Kasumi-1 (cell line): ENCODE measurements around the gene EBF3.

Experiments
- DNase-seq, 2 experiments: peaks; one replicate each; lab custom pipeline; 2025; lab: John Stamatoyannopoulos, UW

The EBF3 gene

DNA sequence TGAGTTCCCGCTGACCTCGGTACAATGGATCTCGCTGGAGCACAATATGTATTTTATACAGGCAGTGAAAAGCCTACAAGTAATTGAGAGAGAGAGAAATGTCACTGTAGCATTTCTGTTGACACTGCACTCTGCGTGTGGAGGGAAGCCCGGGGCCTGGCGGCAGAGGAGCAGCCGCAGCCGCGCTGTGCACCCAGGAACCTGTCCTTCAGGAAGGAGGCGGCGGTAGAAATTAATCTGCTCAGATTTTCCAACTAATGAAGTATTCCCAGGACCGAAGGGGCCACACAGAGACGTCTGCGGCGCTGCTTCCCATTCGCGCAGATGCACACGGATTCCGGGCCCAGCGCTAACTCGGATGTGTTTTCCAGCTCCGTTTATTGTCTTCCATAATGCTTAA, 170.1 kb downstream of the EBF3 start:
- DNase-seq, result no peak

DNA sequence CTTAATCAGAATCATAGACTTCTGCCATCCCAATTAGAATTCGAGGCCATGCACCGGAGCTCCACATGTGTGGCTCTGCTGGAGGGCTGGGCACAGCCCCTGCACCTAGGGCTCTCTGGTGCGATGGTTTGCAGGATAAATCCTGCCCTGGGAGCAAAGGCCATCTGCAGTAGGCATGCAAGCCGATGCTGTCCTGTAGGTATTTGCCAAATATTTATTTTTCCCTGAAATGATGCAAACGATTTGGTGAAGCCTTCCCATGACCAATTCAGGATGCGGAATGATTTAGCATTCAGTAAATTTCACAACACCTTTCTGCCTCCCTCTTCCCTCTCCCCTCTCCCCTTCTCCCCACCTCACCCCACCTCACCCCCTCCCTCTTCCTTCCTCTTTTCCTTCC, 170.6 kb downstream of the EBF3 start:
- DNase-seq, result no peak

DNA sequence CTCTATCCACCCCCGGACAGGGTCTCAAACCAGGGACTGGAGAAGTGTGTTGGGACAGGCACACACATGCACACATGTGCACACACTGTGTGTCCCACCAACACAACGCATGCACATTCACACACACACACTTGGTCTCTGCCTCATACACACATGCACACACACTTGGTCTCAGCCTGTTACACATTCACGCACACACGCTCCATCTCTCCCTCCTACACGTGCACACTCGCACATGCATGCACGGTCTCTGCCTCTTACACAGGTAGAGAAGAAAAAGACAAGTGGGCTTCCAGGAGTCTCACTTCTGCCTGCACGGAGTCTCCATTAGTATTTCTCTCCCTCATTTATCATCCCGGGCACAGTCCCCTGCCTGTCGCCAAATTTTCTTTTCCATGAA, 171.2 kb downstream of the EBF3 start:
- DNase-seq, result no peak

DNA sequence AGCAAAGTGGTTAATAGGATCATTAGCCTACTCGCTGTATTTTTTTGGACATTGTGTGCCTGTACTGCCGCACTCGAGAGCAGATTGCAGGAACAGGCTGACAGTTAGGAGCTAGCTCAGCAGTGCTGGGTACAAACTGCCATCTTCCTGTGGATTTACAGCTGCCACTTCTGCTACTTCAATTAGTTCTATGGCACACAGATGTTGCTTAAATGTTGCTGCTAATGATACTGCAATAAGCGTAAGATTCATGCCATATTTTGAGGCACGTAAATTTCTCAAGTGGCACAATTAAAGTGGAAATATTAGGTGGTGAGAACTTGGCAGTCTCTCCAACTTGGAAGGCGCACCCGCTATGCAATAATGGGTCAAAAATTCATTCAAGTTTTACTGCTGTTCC, 171.9 kb downstream of the EBF3 start:
- no peak for DNase-seq

DNA sequence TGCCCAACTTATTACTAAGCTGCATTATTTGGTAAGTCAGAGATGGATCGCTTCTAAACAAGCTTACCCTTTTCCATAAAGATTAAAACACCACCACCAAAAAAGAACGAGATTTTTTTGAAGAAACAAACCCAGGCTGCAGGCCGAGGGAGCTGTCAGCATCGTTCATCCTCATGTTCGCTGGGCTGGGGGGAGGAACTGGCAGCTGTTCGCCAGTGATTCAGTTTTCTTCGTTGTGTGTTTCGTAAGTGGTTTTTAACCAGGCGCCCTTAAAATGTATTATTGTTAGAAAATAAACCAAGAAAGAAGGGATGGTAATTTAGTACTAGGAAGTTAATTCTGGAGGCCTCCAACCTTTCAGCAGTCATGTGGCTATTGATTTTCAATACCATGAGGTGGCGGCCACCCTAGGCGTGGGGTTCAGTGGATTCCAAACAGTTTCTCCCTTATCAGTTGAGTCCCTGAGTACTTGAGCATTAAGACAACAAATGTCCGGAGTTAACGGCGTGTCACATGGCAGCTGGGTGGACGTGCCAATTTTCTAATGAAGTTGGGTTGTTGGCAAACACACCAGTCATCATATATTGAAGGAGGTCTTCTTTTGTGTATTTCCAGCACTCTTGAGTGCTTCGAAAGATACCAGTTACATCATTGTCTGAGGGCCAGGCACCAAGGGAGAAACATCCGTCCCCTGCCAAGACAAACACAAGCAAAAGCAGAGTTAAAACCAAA, 173.2 kb downstream of the EBF3 start:
- DNase-seq, result no peak

DNA sequence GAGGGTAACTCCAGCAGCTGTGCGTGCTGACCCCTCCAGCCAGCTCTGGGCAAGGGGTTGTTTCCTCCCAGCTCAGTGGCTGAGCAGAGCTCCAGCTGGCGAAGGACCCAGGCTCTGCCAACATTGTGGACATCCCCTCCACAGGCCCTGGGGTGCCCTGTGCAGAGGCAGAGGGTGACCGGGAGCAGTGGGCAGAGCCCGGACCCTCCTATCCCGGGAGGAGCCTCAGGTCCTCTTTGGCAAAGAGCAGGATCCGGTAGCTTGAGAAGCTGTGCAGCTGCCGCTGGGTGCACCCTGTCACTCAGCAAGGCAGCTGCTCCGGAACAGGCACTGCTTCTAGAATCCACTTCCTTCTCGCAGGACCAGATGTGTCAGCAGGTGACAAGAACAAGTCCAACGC, 175.9 kb downstream of the EBF3 start:
- no peak for DNase-seq

DNA sequence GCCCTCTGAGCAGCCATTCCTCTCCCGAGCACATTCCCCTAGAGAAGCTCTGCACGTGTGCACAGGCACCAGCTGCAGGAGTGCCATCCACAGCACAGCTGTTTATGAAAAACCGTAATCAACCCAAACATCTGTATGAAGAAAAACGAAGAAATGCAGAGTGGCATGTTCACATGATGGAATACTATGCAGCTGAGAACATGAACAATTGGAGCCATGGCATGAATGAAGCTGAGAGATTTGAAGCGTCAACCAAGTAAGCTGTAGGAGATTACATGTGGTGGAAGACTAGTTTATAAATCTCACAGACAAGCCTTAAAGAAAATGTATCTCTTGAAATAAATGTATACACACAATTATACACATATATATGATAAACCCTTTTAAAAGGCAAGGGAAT, 176.5 kb downstream of the EBF3 start:
- no peak for DNase-seq

DNA sequence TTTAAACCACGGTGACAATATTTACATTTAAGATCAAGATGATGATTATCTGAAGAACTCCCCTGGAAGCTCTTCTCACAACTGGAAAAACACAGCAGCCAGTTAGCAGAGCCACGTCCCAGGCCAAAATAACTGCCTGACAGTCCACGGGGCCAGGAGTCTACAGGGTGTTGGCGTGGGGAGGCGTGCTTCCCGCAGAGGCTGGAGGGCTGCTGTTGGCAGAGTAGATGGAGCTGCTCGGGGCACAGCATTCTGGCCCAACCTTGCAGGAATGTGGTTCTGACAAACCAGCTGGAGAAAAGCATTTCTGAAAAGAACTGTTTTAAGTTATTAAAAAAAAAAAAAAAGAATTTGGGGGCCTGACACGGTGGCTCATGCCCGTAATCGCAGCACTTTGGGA, 177.9 kb downstream of the EBF3 start:
- no peak for DNase-seq

DNA sequence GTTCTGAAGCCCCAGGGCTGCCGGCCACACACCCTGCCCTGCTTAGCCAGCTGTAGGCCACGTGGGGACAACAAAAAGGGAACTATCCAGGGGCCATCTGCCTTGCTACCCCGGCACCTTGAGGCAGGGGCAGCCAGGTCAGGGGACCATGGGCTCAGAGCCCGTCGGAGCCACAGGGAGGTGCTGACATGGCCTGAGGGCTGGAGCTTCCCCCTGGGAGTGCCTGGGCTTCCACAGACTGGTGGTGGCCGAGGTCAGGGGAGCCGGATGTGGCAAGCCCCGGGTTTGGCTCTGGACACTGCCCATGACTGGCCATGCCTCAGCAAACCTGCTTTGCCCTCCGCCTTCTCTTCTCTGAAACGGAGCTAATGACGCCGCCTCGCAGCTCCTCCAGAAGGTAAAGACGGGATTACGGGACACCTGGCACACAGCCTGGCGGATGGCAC, 178.5 kb downstream of the EBF3 start:
- no peak for DNase-seq
